OCI-LY3 (cell line): ENCODE measurements around the gene SH3PXD2A.

Experiments
- H2AFZ ChIP-seq: fragments of 200-600, 300-600 bp; shearing (Covaris generic); 2 replicates; pipeline ENCODE4 v1.6.0; 2014; ENCODE audit warnings: antibody characterized with exemption, low read depth, low read length
- H3K27ac ChIP-seq: fragments of 200-600, 300-600 bp; sonication (generic); 2 replicates; pipeline ENCODE4 v1.5.1; 2014; ENCODE audit warnings: mild to moderate bottlenecking, low read length, moderate library complexity, mixed read lengths
- H3K27me3 ChIP-seq: fragments of 200-600, 300-600 bp; sonication (generic); 2 replicates; pipeline ENCODE4 v1.6.1; 2014; ENCODE audit warnings: low read depth, low read length, mixed read lengths
- H3K36me3 ChIP-seq: fragments of 200-600, 300-600 bp; sonication (generic); replicated peaks from 2 replicates; pipeline ENCODE3; 2014; ENCODE audit warnings: low read depth, low read length, mixed read lengths
- H3K4me1 ChIP-seq: fragments of 300-600, 200-600 bp; sonication (generic); 2 replicates; pipeline ENCODE4 v1.6.1; 2014; ENCODE audit warnings: low read length, mixed read lengths
- H3K4me2 ChIP-seq: fragments of 200-600, 300-600 bp; sonication (generic); 2 replicates; pipeline ENCODE4 v1.6.1; 2014; ENCODE audit warnings: low read length, mixed read lengths
- H3K4me3 ChIP-seq: fragments of 300-600, 200-600 bp; sonication (generic); 2 replicates; pipeline ENCODE4 v1.5.1; 2014; ENCODE audit warnings: antibody characterized with exemption, mild to moderate bottlenecking, low read length, moderate library complexity
- H3K79me2 ChIP-seq: fragments of 300-600, 200-600 bp; shearing (Covaris generic); 2 replicates; pipeline ENCODE4 v1.6.1; 2014; ENCODE audit warnings: mild to moderate bottlenecking, low read length, mixed read lengths
- H3K9ac ChIP-seq: fragments of 300-600, 200-600 bp; shearing (Covaris generic); 2 replicates; pipeline ENCODE4 v1.6.0; 2014; ENCODE audit warnings: mild to moderate bottlenecking, low read length, moderate library complexity
- H3K9me3 ChIP-seq: fragments of 200-600, 300-600 bp; shearing (Covaris generic); 2 replicates; pipeline ENCODE4 v1.6.1; 2014; ENCODE audit warnings: low read length, mixed read lengths; ENCODE audit not compliant: insufficient read depth
- H4K20me1 ChIP-seq: fragments of 200-600, 300-600 bp; sonication (generic); 2 replicates; pipeline ENCODE4 v1.6.1; 2016; ENCODE audit warnings: low read length, mixed read lengths; ENCODE audit not compliant: insufficient read depth
- CTCF ChIP-seq: fragments of 200-600, 300-600 bp; sonication (generic); IDR thresholded peaks from 2 replicates; pipeline ENCODE4 v1.5.1; 2014; ENCODE audit warnings: antibody characterized with exemption, low read length, low read depth
- EZH2phosphoT487 ChIP-seq: fragments of 200-600 bp; shearing (Covaris generic); IDR thresholded peaks from 2 replicates; pipeline ENCODE4 v1.6.1; 2018; ENCODE audit warnings: antibody characterized with exemption, mixed run types, low read depth

Gene SH3PXD2A

GRCh38 chr10:103711351-103711994 lies 143.9 kb downstream of the SH3PXD2A start:
- Histone ChIP-seq H3K27me3 (no peaks in the 10 kb centered on the region), H3K9ac (no peak overlapping the region), H3K27ac (no peak overlapping the region), H3K36me3 (no peaks in the 10 kb centered on the region), H3K9me3 (no peaks in the 10 kb centered on the region), H2AFZ (no peak overlapping the region), H3K4me2 (no peak overlapping the region), H4K20me1 (no peaks in the 10 kb centered on the region), H3K4me1 (no peaks in the 10 kb centered on the region), H3K4me3 (no peak overlapping the region), H3K79me2 (no peaks in the 10 kb centered on the region)
- no peak for TF ChIP-seq EZH2phosphoT487
- TF ChIP-seq CTCF: no peak

GRCh38 chr10:103710490-103710889 lies 144.9 kb downstream of the SH3PXD2A start:
- H3K9ac ChIP-seq: no peak overlapping the region
- H3K36me3 ChIP-seq: no peaks in the 10 kb centered on the region
- no peaks in the 10 kb centered on the region for H3K79me2 ChIP-seq
- H3K4me1 ChIP-seq: no peaks in the 10 kb centered on the region
- no peak overlapping the region for H2AFZ ChIP-seq
- H3K27me3 ChIP-seq: no peaks in the 10 kb centered on the region
- no peaks in the 10 kb centered on the region for H4K20me1 ChIP-seq
- no peaks in the 10 kb centered on the region for H3K9me3 ChIP-seq
- H3K27ac ChIP-seq: no peak overlapping the region
- no peak for TF ChIP-seq EZH2phosphoT487
- TF ChIP-seq CTCF: no peak
- no peak overlapping the region for H3K4me2 ChIP-seq
- H3K4me3 ChIP-seq: no peak overlapping the region

- H3K9me3 ChIP-seq: no peaks in the 10 kb centered on the region
- no peak overlapping the region for H3K4me3 ChIP-seq
- H3K36me3 ChIP-seq: no peaks in the 10 kb centered on the region
- H3K9ac ChIP-seq: no peak overlapping the region
- H3K4me1 ChIP-seq: no peaks in the 10 kb centered on the region; the same call in 1 of the 2 replicates
- H2AFZ ChIP-seq: no peak overlapping the region
- H4K20me1 ChIP-seq: no peaks in the 10 kb centered on the region
- no peaks in the 10 kb centered on the region for H3K79me2 ChIP-seq
- TF ChIP-seq EZH2phosphoT487 (no peak), CTCF (no peak)
- H3K4me2 ChIP-seq: no peak overlapping the region
- H3K27me3 ChIP-seq: no peaks in the 10 kb centered on the region
- no peak overlapping the region for H3K27ac ChIP-seq
Measured at GRCh38 chr10:103709341-103709920, 145.9 kb downstream of the SH3PXD2A start.

- no peaks in the 10 kb centered on the region for H4K20me1 ChIP-seq
- no peak overlapping the region for H2AFZ ChIP-seq
- H3K27me3 ChIP-seq: no peaks in the 10 kb centered on the region
- no peaks in the 10 kb centered on the region; the same call in 1 of the 2 replicates for H3K4me1 ChIP-seq
- no peak for TF ChIP-seq EZH2phosphoT487
- no peak for TF ChIP-seq CTCF
- no peak overlapping the region for H3K4me2 ChIP-seq
- H3K27ac ChIP-seq: no peak overlapping the region
- no peaks in the 10 kb centered on the region for H3K79me2 ChIP-seq
- H3K9ac ChIP-seq: no peak overlapping the region
- H3K4me3 ChIP-seq: no peak overlapping the region
- no peaks in the 10 kb centered on the region for H3K9me3 ChIP-seq
- H3K36me3 ChIP-seq: no peaks in the 10 kb centered on the region
Measured at GRCh38 chr10:103708627-103709288, 146.6 kb downstream of the SH3PXD2A start.
